Stimulated activated CD8-positive, alpha-beta memory T cell treated with anti-CD3 and anti-CD28 coated beads, Interleukin-4, amount 100 ng/mL, for 4 hours (primary cell): ENCODE results near the gene MUC6.

ENCODE experiments used
- DNase-seq, 2 donors: peaks; one replicate each; pipeline ENCODE4 v3.0.0-alpha.2; 2020; ENCODE audit warnings: low read depth in 2 of 2, low spot score in 1 of 2

The MUC6 gene

GRCh38 chr11:970319-970871, 66.1 kb downstream of the MUC6 start:
- no peak for DNase-seq

GRCh38 chr11:969651-970205, 66.8 kb downstream of the MUC6 start:
- no peak for DNase-seq

- DNase-seq, result no peak
Measured at GRCh38 chr11:968822-969221, 67.7 kb downstream of the MUC6 start.

GRCh38 chr11:967995-968751, 68.3 kb downstream of the MUC6 start:
- no peak for DNase-seq

GRCh38 chr11:965206-965775, 71.2 kb downstream of the MUC6 start:
- DNase-seq, result no peak

- no peak for DNase-seq
Measured at GRCh38 chr11:963852-964251, 72.7 kb downstream of the MUC6 start.
